HEK293 (cell line): ENCODE results near the gene PLPP1.

Source experiments
- CTCF ChIA-PET: fragments of 350-600 bp; formaldehyde crosslinking; extraction: SDS; loops from one replicate; lab custom pipeline; 2021; ENCODE audit warnings: antibody characterized with exemption; lab: Yijun Ruan, JAX
- POLR2A ChIA-PET: fragments of 300-600 bp; formaldehyde crosslinking; extraction: SDS; loops from one replicate; lab custom pipeline; 2020; ENCODE audit warnings: antibody characterized with exemption, inconsistent platforms; lab: Yijun Ruan, JAX
- H3K27ac ChIP-seq: fragments of 200-500 bp; sonication (Bioruptor generic); 2 replicates; pipeline ENCODE4 v1.5.1; 2014; ENCODE audit warnings: low read depth, low read length, control low read depth, inconsistent platforms; ENCODE audit errors: extremely low read depth
- H3K36me3 ChIP-seq, 2 experiments: fragments of 200-500 bp in 1 of 2; sonication (Bioruptor generic) in 1 of 2; 1 replicate in 1 of 2; 2 replicates in 1 of 2; pipeline ENCODE4 v1.5.1; 2014 to 2017; ENCODE audit warnings: inconsistent platforms in 2 of 2, low read length in 2 of 2; ENCODE audit not compliant: control insufficient read depth in 2 of 2, insufficient read depth in 1 of 2
- H3K4me1 ChIP-seq: fragments of 200-500 bp; sonication (Bioruptor generic); 2 replicates; pipeline ENCODE4 v1.5.1; 2014; ENCODE audit warnings: mild to moderate bottlenecking, low read length, inconsistent platforms; ENCODE audit not compliant: control insufficient read depth, insufficient read depth
- H3K4me3 ChIP-seq: 2 replicates; pipeline ENCODE4 v1.5.1; 2011; ENCODE audit warnings: low read depth, mild to moderate bottlenecking, control low read depth, low read length, moderate library complexity
- H3K9me3 ChIP-seq: fragments of 200-500 bp; sonication (Bioruptor generic); 2 replicates; pipeline ENCODE4 v1.5.1; 2014; ENCODE audit warnings: low read depth, low read length, inconsistent platforms; ENCODE audit not compliant: control insufficient read depth, insufficient read depth
- KLF16 ChIP-seq: fragments of 450-650 bp; formaldehyde crosslinking; IDR thresholded peaks from 2 replicates; pipeline ENCODE4 v1.5.1; 2017; ENCODE audit warnings: missing biosample characterization, missing genetic modification characterization
- PRDM10 ChIP-seq: fragments of 450-650 bp; formaldehyde crosslinking; IDR thresholded peaks from 2 replicates; pipeline ENCODE4 v1.5.1; 2016; ENCODE audit warnings: missing biosample characterization, missing genetic modification characterization
- SP3 ChIP-seq: fragments of 450-650 bp; formaldehyde crosslinking; IDR thresholded peaks from 2 replicates; pipeline ENCODE4 v1.5.1; 2016; ENCODE audit warnings: missing biosample characterization, missing genetic modification characterization
- TCF7L2 ChIP-seq: IDR thresholded peaks from 2 replicates; pipeline ENCODE4 v1.6.1; 2011; ENCODE audit warnings: low read depth, mild to moderate bottlenecking, inconsistent platforms, low read length, moderate library complexity, borderline replicate concordance
- ZBTB7A ChIP-seq: fragments of 450-650 bp; formaldehyde crosslinking; IDR thresholded peaks from 2 replicates; pipeline ENCODE4 v1.5.1; 2016; ENCODE audit warnings: low read depth, missing biosample characterization, missing genetic modification characterization
- ZFP69B ChIP-seq: fragments of 450-650 bp; formaldehyde crosslinking; IDR thresholded peaks from 2 replicates; pipeline ENCODE4 v1.5.1; 2016; ENCODE audit warnings: missing biosample characterization, missing genetic modification characterization
- ZIC2 ChIP-seq: fragments of 450-650 bp; formaldehyde crosslinking; IDR thresholded peaks from 2 replicates; pipeline ENCODE4 v1.5.1; 2016; ENCODE audit warnings: missing biosample characterization, missing genetic modification characterization
- ZNF157 ChIP-seq: fragments of 450-650 bp; formaldehyde crosslinking; IDR thresholded peaks from 2 replicates; pipeline ENCODE4 v1.5.1; 2016; ENCODE audit warnings: missing biosample characterization, missing genetic modification characterization
- ZNF239 ChIP-seq: fragments of 450-650 bp; formaldehyde crosslinking; IDR thresholded peaks from 2 replicates; pipeline ENCODE4 v1.5.1; 2016; ENCODE audit warnings: missing biosample characterization, missing genetic modification characterization
- ZNF302 ChIP-seq: fragments of 450-650 bp; formaldehyde crosslinking; IDR thresholded peaks from 2 replicates; pipeline ENCODE4 v1.5.1; 2016; ENCODE audit warnings: missing biosample characterization, missing genetic modification characterization, low read depth
- ZNF449 ChIP-seq: fragments of 450-650 bp; formaldehyde crosslinking; IDR thresholded peaks from 2 replicates; pipeline ENCODE4 v1.5.1; 2017; ENCODE audit warnings: missing biosample characterization, mild to moderate bottlenecking, missing genetic modification characterization, moderate library complexity
- ZNF473 ChIP-seq: fragments of 450-650 bp; formaldehyde crosslinking; IDR thresholded peaks from 2 replicates; pipeline ENCODE4 v1.5.1; 2017; ENCODE audit warnings: missing biosample characterization, missing genetic modification characterization
- ZNF548 ChIP-seq: fragments of 450-650 bp; formaldehyde crosslinking; IDR thresholded peaks from 2 replicates; pipeline ENCODE4 v1.5.1; 2016; ENCODE audit warnings: missing biosample characterization, missing genetic modification characterization
- ZNF549 ChIP-seq: fragments of 450-650 bp; IDR thresholded peaks from 2 replicates; pipeline ENCODE4 v1.5.1; 2018; ENCODE audit warnings: missing biosample characterization, missing genetic modification characterization, mild to moderate bottlenecking, inconsistent platforms, moderate library complexity
- ZNF768 ChIP-seq: fragments of 450-650 bp; formaldehyde crosslinking; IDR thresholded peaks from 2 replicates; pipeline ENCODE4 v1.5.1; 2018; ENCODE audit warnings: missing biosample characterization, mild to moderate bottlenecking, missing genetic modification characterization
- ZNF837 ChIP-seq: fragments of 450-650 bp; formaldehyde crosslinking; IDR thresholded peaks from 2 replicates; pipeline ENCODE4 v1.5.1; 2016; ENCODE audit warnings: missing biosample characterization, missing genetic modification characterization
- ZSCAN4 ChIP-seq: fragments of 450-650 bp; formaldehyde crosslinking; IDR thresholded peaks from 2 replicates; pipeline ENCODE4 v1.5.1; 2017; ENCODE audit warnings: missing biosample characterization, missing genetic modification characterization
- TF ChIP-seq, protein P1 (sequence below): fragments of 450-650 bp; formaldehyde crosslinking; IDR thresholded peaks from 2 replicates; pipeline ENCODE4 v1.5.1; 2016; ENCODE audit warnings: missing biosample characterization, missing genetic modification characterization
- TF ChIP-seq, protein P2 (sequence below): fragments of 450-650 bp; formaldehyde crosslinking; IDR thresholded peaks from 2 replicates; pipeline ENCODE4 v1.5.1; 2016; ENCODE audit warnings: missing biosample characterization, missing genetic modification characterization
- TF ChIP-seq, protein P3 (sequence below): fragments of 450-650 bp; formaldehyde crosslinking; IDR thresholded peaks from 2 replicates; pipeline ENCODE4 v1.5.1; 2016; ENCODE audit warnings: missing biosample characterization, missing genetic modification characterization
- TF ChIP-seq, protein P4 (sequence below): fragments of 450-650 bp; formaldehyde crosslinking; IDR thresholded peaks from 2 replicates; pipeline ENCODE4 v1.5.1; 2016; ENCODE audit warnings: missing biosample characterization, missing genetic modification characterization
- TF ChIP-seq, protein P5 (sequence below): fragments of 450-650 bp; formaldehyde crosslinking; IDR thresholded peaks from 2 replicates; pipeline ENCODE4; 2016; ENCODE audit warnings: missing biosample characterization, missing genetic modification characterization

Gene PLPP1

GRCh38 chr5:55391707-55392106, 143.1 kb downstream of the PLPP1 start:
- CTCF ChIA-PET, result no interaction called here
- POLR2A ChIA-PET, result no interaction called here
- H3K27ac ChIP-seq, result no peak overlapping the region
- H3K36me3 ChIP-seq, result peaks cover 4 to 40% of the 10 kb centered on the region in 2 experiments
- TF ChIP-seq ZFP69B, result no peak
- TF ChIP-seq ZNF473, result no peak
- TF ChIP-seq ZBTB7A (tag by site-specific recombination), result no peak
- TF ChIP-seq KLF16 (tag by site-specific recombination), result no peak
- TF ChIP-seq ZIC2 (tag by site-specific recombination), result no peak
- no peak for TF ChIP-seq TCF7L2
- no peak for TF ChIP-seq ZSCAN4
- TF ChIP-seq, protein P1, sequence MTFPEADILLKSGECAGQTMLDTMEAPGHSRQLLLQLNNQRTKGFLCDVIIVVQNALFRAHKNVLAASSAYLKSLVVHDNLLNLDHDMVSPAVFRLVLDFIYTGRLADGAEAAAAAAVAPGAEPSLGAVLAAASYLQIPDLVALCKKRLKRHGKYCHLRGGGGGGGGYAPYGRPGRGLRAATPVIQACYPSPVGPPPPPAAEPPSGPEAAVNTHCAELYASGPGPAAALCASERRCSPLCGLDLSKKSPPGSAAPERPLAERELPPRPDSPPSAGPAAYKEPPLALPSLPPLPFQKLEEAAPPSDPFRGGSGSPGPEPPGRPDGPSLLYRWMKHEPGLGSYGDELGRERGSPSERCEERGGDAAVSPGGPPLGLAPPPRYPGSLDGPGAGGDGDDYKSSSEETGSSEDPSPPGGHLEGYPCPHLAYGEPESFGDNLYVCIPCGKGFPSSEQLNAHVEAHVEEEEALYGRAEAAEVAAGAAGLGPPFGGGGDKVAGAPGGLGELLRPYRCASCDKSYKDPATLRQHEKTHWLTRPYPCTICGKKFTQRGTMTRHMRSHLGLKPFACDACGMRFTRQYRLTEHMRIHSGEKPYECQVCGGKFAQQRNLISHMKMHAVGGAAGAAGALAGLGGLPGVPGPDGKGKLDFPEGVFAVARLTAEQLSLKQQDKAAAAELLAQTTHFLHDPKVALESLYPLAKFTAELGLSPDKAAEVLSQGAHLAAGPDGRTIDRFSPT (tag by site-specific recombination), result no peak
- TF ChIP-seq ZNF549 (tag by site-specific recombination), result no peak
- TF ChIP-seq ZNF768 (tag by site-specific recombination), result no peak
- no peak for TF ChIP-seq SP3 (tag by site-specific recombination)
- TF ChIP-seq ZNF302 (tag by site-specific recombination), result no peak
- TF ChIP-seq, all 188 proteins: peak for 0
- Histone ChIP-seq H3K4me1 (peaks cover 9% of the 10 kb centered on the region), H3K4me3 (no peak overlapping the region), H3K9me3 (no peaks in the 10 kb centered on the region)

DNA sequence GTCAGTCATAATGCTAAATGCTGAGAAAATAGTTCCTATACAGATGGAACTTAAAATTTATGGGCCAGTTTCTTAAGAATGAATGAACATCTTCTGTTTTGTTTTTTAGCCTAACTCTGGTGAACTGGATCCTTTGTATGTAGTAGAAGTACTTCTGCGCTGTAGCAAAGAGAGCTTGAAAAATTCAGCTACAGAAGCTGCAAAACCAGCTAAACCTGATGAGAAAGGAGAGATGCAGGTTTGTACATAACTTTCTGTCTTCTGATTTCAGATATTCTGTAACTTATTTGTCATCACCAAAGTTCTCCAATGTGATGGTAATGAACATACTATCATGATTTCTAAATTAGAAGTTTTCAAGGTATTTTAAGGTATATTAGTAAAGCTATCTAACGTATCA, 146.9 kb downstream of the PLPP1 start:
- ChIA-PET CTCF (interaction anchor here (0.6 kb wide), 1 partner anchor 210 kb away, joined by 3 read pairs; no protein-coding TSS in a partner anchor), POLR2A (no interaction called here)
- no peak overlapping the region for H3K27ac ChIP-seq
- no peak overlapping the region for H3K4me3 ChIP-seq
- H3K9me3 ChIP-seq, result no peaks in the 10 kb centered on the region
- peaks cover 11 to 30% of the 10 kb centered on the region in 2 experiments for H3K36me3 ChIP-seq
- H3K4me1 ChIP-seq, result peaks cover 9% of the 10 kb centered on the region
- TF ChIP-seq PRDM10 (tag by site-specific recombination), result no peak
- TF ChIP-seq ZNF157, result no peak
- TF ChIP-seq, protein P2, sequence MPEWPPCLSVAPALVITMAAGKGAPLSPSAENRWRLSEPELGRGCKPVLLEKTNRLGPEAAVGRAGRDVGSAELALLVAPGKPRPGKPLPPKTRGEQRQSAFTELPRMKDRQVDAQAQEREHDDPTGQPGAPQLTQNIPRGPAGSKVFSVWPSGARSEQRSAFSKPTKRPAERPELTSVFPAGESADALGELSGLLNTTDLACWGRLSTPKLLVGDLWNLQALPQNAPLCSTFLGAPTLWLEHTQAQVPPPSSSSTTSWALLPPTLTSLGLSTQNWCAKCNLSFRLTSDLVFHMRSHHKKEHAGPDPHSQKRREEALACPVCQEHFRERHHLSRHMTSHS (tag by site-specific recombination), result no peak
- TF ChIP-seq ZNF239, result no peak
- TF ChIP-seq ZNF449 (tag by site-specific recombination), result no peak
- TF ChIP-seq, protein P3, sequence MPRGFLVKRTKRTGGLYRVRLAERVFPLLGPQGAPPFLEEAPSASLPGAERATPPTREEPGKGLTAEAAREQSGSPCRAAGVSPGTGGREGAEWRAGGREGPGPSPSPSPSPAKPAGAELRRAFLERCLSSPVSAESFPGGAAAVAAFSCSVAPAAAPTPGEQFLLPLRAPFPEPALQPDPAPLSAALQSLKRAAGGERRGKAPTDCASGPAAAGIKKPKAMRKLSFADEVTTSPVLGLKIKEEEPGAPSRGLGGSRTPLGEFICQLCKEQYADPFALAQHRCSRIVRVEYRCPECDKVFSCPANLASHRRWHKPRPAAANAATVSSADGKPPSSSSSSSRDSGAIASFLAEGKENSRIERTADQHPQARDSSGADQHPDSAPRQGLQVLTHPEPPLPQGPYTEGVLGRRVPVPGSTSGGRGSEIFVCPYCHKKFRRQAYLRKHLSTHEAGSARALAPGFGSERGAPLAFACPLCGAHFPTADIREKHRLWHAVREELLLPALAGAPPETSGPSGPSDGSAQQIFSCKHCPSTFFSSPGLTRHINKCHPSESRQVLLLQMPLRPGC, result no peak
- TF ChIP-seq, protein P4, sequence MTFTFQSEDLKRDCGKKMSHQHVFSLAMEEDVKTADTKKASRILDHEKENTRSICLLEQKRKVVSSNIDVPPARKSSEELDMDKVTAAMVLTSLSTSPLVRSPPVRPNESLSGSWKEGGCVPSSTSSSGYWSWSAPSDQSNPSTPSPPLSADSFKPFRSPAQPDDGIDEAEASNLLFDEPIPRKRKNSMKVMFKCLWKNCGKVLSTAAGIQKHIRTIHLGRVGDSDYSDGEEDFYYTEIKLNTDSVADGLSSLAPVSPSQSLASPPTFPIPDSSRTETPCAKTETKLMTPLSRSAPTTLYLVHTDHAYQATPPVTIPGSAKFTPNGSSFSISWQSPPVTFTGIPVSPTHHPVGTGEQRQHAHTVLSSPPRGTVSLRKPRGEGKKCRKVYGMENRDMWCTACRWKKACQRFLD (tag by site-specific recombination), result no peak
- no peak for TF ChIP-seq ZNF768 (tag by site-specific recombination)
- TF ChIP-seq, protein P5, sequence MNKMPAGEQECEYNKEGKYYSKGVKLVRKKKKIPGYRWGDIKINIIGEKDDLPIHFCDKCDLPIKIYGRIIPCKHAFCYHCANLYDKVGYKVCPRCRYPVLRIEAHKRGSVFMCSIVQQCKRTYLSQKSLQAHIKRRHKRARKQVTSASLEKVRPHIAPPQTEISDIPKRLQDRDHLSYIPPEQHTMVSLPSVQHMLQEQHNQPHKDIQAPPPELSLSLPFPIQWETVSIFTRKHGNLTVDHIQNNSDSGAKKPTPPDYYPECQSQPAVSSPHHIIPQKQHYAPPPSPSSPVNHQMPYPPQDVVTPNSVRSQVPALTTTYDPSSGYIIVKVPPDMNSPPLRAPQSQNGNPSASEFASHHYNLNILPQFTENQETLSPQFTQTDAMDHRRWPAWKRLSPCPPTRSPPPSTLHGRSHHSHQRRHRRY (tag by site-specific recombination), result no peak
- TF ChIP-seq ZFP69B, result no peak
- TF ChIP-seq ZNF837 (tag by site-specific recombination), result no peak
- TF ChIP-seq ZNF548 (tag by site-specific recombination), result no peak
